ENCODE measurements around the gene LPO. TPM values are rescaled to one million over a fixed set of nuclear protein-coding genes. Genes with fewer than 3 reads are reported as not detected.

LPO gene
- polyA plus RNA-seq, 1 donor, result 0.37 TPM

GRCh38 chr17:58204796-58205195, 33.6 kb upstream of the LPO start:
- H3K27ac ChIP-seq (ENCODE audit: low read length), result no peak overlapping the region
- peaks cover 38% of the 10 kb centered on the region for H3K36me3 ChIP-seq (ENCODE audit: control insufficient read depth, insufficient read depth, low read length)
- H3K9me3 ChIP-seq (ENCODE audit: control insufficient read depth, low read depth, low read length), result no peaks in the 10 kb centered on the region
- no peak overlapping the region for H3K4me3 ChIP-seq (ENCODE audit: low read length)
- H3K27me3 ChIP-seq (ENCODE audit: control insufficient read depth, insufficient read depth, low read length), result no peaks in the 10 kb centered on the region
- peaks cover 11% of the 10 kb centered on the region for H3K4me1 ChIP-seq (ENCODE audit: control insufficient read depth, insufficient read depth, low read length)
- DNase-seq, result no peak
- no CpG with 5 or more reads among the region's 5 CpGs for WGBS (ENCODE audit: insufficient coverage, low lambda C conversion rate)

DNA sequence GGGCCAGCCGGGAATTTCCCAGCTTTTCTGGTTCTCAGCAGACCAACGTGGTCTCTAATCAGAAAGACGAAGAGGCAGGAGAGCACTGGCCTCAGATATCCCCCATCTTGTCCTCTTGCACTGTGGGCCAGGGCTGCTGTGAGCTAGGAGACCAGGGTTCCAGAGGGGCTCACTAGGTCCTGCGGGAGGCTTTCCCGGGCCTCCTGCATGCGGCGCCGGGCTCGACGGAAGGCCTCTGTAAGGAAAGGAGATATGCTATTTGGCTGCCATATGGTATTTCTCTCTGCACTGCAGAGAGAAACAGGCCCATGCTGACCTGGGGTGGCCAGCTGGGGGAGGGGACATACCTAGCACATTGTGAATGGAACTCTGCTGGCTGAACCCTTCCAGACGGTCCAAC, 32.4 kb upstream of the LPO start:
- Histone ChIP-seq H3K9me3 (ENCODE audit: control insufficient read depth, low read depth, low read length) (no peaks in the 10 kb centered on the region), H3K4me1 (ENCODE audit: control insufficient read depth, insufficient read depth, low read length) (peaks cover 11% of the 10 kb centered on the region), H3K4me3 (ENCODE audit: low read length) (no peak overlapping the region), H3K36me3 (ENCODE audit: control insufficient read depth, insufficient read depth, low read length) (peaks cover 46% of the 10 kb centered on the region), H3K27me3 (ENCODE audit: control insufficient read depth, insufficient read depth, low read length) (no peaks in the 10 kb centered on the region), H3K27ac (ENCODE audit: low read length) (no peak overlapping the region)
- no CpG with 5 or more reads among the region's 11 CpGs for WGBS (ENCODE audit: insufficient coverage, low lambda C conversion rate)
- DNase-seq, result no peak

- Histone ChIP-seq H3K4me3 (ENCODE audit: low read length) (no peak overlapping the region), H3K36me3 (ENCODE audit: control insufficient read depth, insufficient read depth, low read length) (peaks cover 51% of the 10 kb centered on the region), H3K27ac (ENCODE audit: low read length) (no peak overlapping the region), H3K9me3 (ENCODE audit: control insufficient read depth, low read depth, low read length) (no peaks in the 10 kb centered on the region), H3K4me1 (ENCODE audit: control insufficient read depth, insufficient read depth, low read length) (peaks cover 11% of the 10 kb centered on the region), H3K27me3 (ENCODE audit: control insufficient read depth, insufficient read depth, low read length) (no peaks in the 10 kb centered on the region)
- DNase-seq, result no peak
- WGBS (ENCODE audit: insufficient coverage, low lambda C conversion rate), result no CpG with 5 or more reads among the region's 3 CpGs
Measured at GRCh38 chr17:58207451-58207850, 30.9 kb upstream of the LPO start.

DNA sequence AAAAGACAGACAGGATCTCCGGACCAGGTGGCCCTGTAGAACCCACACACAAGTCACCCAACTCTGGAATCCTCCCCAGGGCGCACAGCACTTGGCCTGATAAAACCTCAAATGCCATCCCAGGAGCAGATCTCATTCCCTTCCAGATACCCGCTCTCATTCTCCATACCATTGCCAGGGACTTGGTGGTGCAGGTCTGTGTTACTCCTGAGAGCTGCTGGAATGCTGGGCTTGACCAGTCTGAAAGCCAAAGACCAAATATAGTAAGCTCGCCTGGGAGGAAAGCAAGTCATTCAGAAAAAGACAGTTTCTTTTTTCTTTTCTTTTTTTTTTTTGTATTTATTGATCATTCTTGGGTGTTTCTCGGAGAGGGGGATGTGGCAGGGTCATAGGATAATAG, 30.0 kb upstream of the LPO start:
- Histone ChIP-seq H3K36me3 (ENCODE audit: control insufficient read depth, insufficient read depth, low read length) (peaks cover 60% of the 10 kb centered on the region), H3K4me1 (ENCODE audit: control insufficient read depth, insufficient read depth, low read length) (peaks cover 11% of the 10 kb centered on the region), H3K4me3 (ENCODE audit: low read length) (no peak overlapping the region), H3K27ac (ENCODE audit: low read length) (peak overlapping the region; percentile 20), H3K27me3 (ENCODE audit: control insufficient read depth, insufficient read depth, low read length) (no peaks in the 10 kb centered on the region), H3K9me3 (ENCODE audit: control insufficient read depth, low read depth, low read length) (no peaks in the 10 kb centered on the region)
- no peak for DNase-seq
- WGBS (ENCODE audit: insufficient coverage, low lambda C conversion rate), result no CpG with 5 or more reads among the region's 5 CpGs

GRCh38 chr17:58210922-58211321, 27.5 kb upstream of the LPO start:
- Histone ChIP-seq H3K27ac (ENCODE audit: low read length) (no peak overlapping the region), H3K4me3 (ENCODE audit: low read length) (no peak overlapping the region), H3K36me3 (ENCODE audit: control insufficient read depth, insufficient read depth, low read length) (peaks cover 72% of the 10 kb centered on the region), H3K4me1 (ENCODE audit: control insufficient read depth, insufficient read depth, low read length) (peaks cover 11% of the 10 kb centered on the region), H3K27me3 (ENCODE audit: control insufficient read depth, insufficient read depth, low read length) (no peaks in the 10 kb centered on the region), H3K9me3 (ENCODE audit: control insufficient read depth, low read depth, low read length) (no peaks in the 10 kb centered on the region)
- 100% methylated on average over 1 of the region's 5 CpGs for WGBS (ENCODE audit: insufficient coverage, low lambda C conversion rate)
- no peak for DNase-seq

- Histone ChIP-seq H3K27ac (ENCODE audit: low read length) (no peak overlapping the region), H3K36me3 (ENCODE audit: control insufficient read depth, insufficient read depth, low read length) (peaks cover 40% of the 10 kb centered on the region), H3K4me1 (ENCODE audit: control insufficient read depth, insufficient read depth, low read length) (peaks cover 6% of the 10 kb centered on the region), H3K4me3 (ENCODE audit: low read length) (no peak overlapping the region), H3K9me3 (ENCODE audit: control insufficient read depth, low read depth, low read length) (no peaks in the 10 kb centered on the region), H3K27me3 (ENCODE audit: control insufficient read depth, insufficient read depth, low read length) (no peaks in the 10 kb centered on the region)
- no peak for DNase-seq
Measured at GRCh38 chr17:58215685-58216084, 22.7 kb upstream of the LPO start.

DNA sequence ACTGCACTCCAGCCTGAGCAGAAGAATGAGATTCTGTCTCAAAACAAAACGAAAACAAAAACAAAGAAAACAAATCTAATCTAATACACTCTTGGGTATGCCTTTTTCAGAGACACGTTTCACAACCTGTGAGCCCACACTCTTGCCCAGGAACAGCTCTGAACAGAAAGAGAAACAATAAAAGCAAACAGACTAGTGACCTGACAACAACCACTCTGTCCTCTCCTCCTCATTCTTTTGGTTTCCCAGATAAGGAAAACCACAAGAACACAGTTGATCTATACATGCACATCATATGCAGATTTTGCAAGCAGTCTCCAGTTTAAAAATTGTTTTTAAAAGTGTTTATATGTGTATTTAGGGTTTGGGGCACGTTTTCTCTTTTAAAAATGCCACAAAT, 20.6 kb upstream of the LPO start:
- H3K36me3 ChIP-seq (ENCODE audit: control insufficient read depth, insufficient read depth, low read length), result peaks cover 31% of the 10 kb centered on the region
- 83% methylated on average over 1 of the region's 3 CpGs for WGBS (ENCODE audit: insufficient coverage, low lambda C conversion rate)
- DNase-seq, result no peak
- H3K9me3 ChIP-seq (ENCODE audit: control insufficient read depth, low read depth, low read length), result no peaks in the 10 kb centered on the region
- H3K27ac ChIP-seq (ENCODE audit: low read length), result no peak overlapping the region
- H3K4me1 ChIP-seq (ENCODE audit: control insufficient read depth, insufficient read depth, low read length), result peaks cover 6% of the 10 kb centered on the region
- no peaks in the 10 kb centered on the region for H3K27me3 ChIP-seq (ENCODE audit: control insufficient read depth, insufficient read depth, low read length)
- no peak overlapping the region for H3K4me3 ChIP-seq (ENCODE audit: low read length)

GRCh38 chr17:58219007-58219788, 19.2 kb upstream of the LPO start, which contains the start of gene MKS1:
Gene MKS1 (minus strand): TSS chr17:58219255. CDS start chr17:58219230, 25 bp downstream.
- 36% methylated on average over 4 of the region's 56 CpGs for WGBS (ENCODE audit: insufficient coverage, low lambda C conversion rate)
- Histone ChIP-seq H3K27ac (ENCODE audit: low read length) (peak within 1 kb of the TSS; percentile 45), H3K27me3 (ENCODE audit: control insufficient read depth, insufficient read depth, low read length) (no peaks in the 10 kb centered on the region), H3K36me3 (ENCODE audit: control insufficient read depth, insufficient read depth, low read length) (peaks cover 17% of the 10 kb centered on the region), H3K4me3 (ENCODE audit: low read length) (peak within 1 kb of the TSS; percentile 66), H3K9me3 (ENCODE audit: control insufficient read depth, low read depth, low read length) (no peaks in the 10 kb centered on the region), H3K4me1 (ENCODE audit: control insufficient read depth, insufficient read depth, low read length) (peaks cover 6% of the 10 kb centered on the region)
- DNase-seq, result peak; percentile 96

DNA sequence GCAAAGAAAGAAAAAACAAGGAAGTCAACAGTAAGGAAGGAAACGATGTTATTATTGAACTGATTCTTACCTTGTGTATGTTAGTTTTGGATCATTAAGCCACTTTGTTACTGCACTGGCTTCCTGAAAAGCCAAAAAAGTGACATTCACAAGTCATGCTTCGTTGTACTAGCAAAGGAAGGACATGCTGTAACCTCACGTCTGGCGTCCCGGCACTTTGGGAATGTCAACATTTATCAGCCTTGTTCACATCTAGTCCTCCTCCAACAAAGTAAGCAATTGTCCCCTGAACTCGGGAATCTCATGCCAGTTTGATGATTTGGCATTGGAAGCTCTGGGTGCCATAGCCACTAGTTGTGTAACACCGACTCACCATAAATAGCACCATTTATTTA, 18.6 kb upstream of the LPO start:
- no peak overlapping the region for H3K4me3 ChIP-seq (ENCODE audit: low read length)
- peaks cover 6% of the 10 kb centered on the region for H3K4me1 ChIP-seq (ENCODE audit: control insufficient read depth, insufficient read depth, low read length)
- 50% methylated on average over 2 of the region's 7 CpGs for WGBS (ENCODE audit: insufficient coverage, low lambda C conversion rate)
- H3K27me3 ChIP-seq (ENCODE audit: control insufficient read depth, insufficient read depth, low read length), result no peaks in the 10 kb centered on the region
- peaks cover 13% of the 10 kb centered on the region for H3K36me3 ChIP-seq (ENCODE audit: control insufficient read depth, insufficient read depth, low read length)
- no peaks in the 10 kb centered on the region for H3K9me3 ChIP-seq (ENCODE audit: control insufficient read depth, low read depth, low read length)
- DNase-seq, result no peak
- no peak overlapping the region for H3K27ac ChIP-seq (ENCODE audit: low read length)

DNA sequence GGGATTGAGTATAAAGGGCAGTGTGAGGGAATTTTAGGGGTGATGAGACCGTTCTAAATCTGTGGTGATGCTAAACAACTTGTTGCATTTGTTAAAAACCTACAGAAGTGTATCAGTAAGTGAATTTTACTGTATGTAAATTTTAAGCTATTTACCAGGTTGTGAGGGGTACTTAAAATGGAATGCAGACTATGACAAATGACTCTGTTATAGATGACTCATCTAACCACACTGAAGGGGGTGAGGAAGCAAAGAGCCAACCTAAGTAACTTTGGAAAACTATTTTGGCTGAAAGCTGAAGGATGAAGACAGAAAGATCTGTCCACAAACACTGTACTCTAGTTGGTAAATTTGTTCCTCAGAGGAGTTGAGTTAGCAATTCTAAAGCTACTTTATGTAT, 14.1 kb upstream of the LPO start:
- DNase-seq, result no peak
- no peaks in the 10 kb centered on the region for H3K9me3 ChIP-seq (ENCODE audit: control insufficient read depth, low read depth, low read length)
- H3K4me3 ChIP-seq (ENCODE audit: low read length), result no peak overlapping the region
- H3K27me3 ChIP-seq (ENCODE audit: control insufficient read depth, insufficient read depth, low read length), result peaks cover 3% of the 10 kb centered on the region
- WGBS (ENCODE audit: insufficient coverage, low lambda C conversion rate), result 50% methylated on average over 1 of the region's 1 CpG
- no peak overlapping the region for H3K27ac ChIP-seq (ENCODE audit: low read length)
- peaks cover 6% of the 10 kb centered on the region for H3K4me1 ChIP-seq (ENCODE audit: control insufficient read depth, insufficient read depth, low read length)
- no peaks in the 10 kb centered on the region for H3K36me3 ChIP-seq (ENCODE audit: control insufficient read depth, insufficient read depth, low read length)

- no CpG with 5 or more reads among the region's 3 CpGs for WGBS (ENCODE audit: insufficient coverage, low lambda C conversion rate)
- H3K36me3 ChIP-seq (ENCODE audit: control insufficient read depth, insufficient read depth, low read length), result no peaks in the 10 kb centered on the region
- DNase-seq, result no peak
- H3K27me3 ChIP-seq (ENCODE audit: control insufficient read depth, insufficient read depth, low read length), result peaks cover 3% of the 10 kb centered on the region
- H3K4me3 ChIP-seq (ENCODE audit: low read length), result no peak overlapping the region
- no peaks in the 10 kb centered on the region for H3K9me3 ChIP-seq (ENCODE audit: control insufficient read depth, low read depth, low read length)
- no peaks in the 10 kb centered on the region for H3K4me1 ChIP-seq (ENCODE audit: control insufficient read depth, insufficient read depth, low read length)
- H3K27ac ChIP-seq (ENCODE audit: low read length), result no peak overlapping the region
Measured at GRCh38 chr17:58227733-58228132, 10.7 kb upstream of the LPO start.
